HepG2 (cell line): Measurements from ENCODE around the gene SYNE2. TPM values are rescaled to one million over a fixed set of nuclear protein-coding genes. Genes with fewer than 3 reads are reported as not detected.

Experiments used
- ATAC-seq: fragments of 200-7000 bp; cut with Tn5 transposase; 3 replicates; pipeline ENCODE4 v1.9.1; 2020; ENCODE audit warnings: mild to moderate bottlenecking, moderate library complexity
- BruUV-seq: library from RNA; stranded (reverse); fragments of 400-500 nt; replicated peaks from 2 replicates; lab custom pipeline; 2021; lab: Mats Ljungman, UMichigan
- CTCF ChIA-PET: fragments of 300-600 bp; formaldehyde crosslinking; extraction: SDS; loops from one replicate; lab custom pipeline; 2021; ENCODE audit warnings: low total read pairs, inconsistent platforms, low intra/inter-chr PET ratio; lab: Yijun Ruan, JAX
- POLR2A ChIA-PET: fragments of 350-600 bp; sonication (Branson Sonifier 250); formaldehyde crosslinking; loops from one replicate; lab custom pipeline; 2020; ENCODE audit warnings: antibody characterized with exemption, inconsistent platforms; lab: Yijun Ruan, JAX
- DNase-seq: peaks from one replicate; pipeline ENCODE4 v3.0.0-alpha.2; 2015; ENCODE audit warnings: low spot score
- FAIRE-seq: peaks from 3 replicates; lab custom pipeline; 2011; peaks lifted over from hg19 to GRCh38; lab: Jason Lieb, UNC
- H2AFZ ChIP-seq: one replicate; pipeline ENCODE4 v1.6.1; 2011; ENCODE audit warnings: low read length, inconsistent platforms
- H3K27ac ChIP-seq: fragments of 300-600 bp; 3 replicates; pipeline ENCODE4 v1.8.0; 2011; ENCODE audit warnings: mixed run types, mild to moderate bottlenecking, mixed read lengths, low read length, inconsistent platforms; ENCODE audit not compliant: insufficient read depth; ENCODE audit errors: extremely low read length
- H3K27me3 ChIP-seq, 2 experiments: fragments of 200-600 bp in 1 of 2; 2 replicates in 1 of 2; 3 replicates in 1 of 2; pipeline versions ENCODE4 v1.6.0 to v1.8.0; 2011; ENCODE audit warnings: low read length in 2 of 2, mild to moderate bottlenecking in 2 of 2, moderate library complexity in 2 of 2, inconsistent platforms in 1 of 2; ENCODE audit not compliant: insufficient read depth in 2 of 2, control insufficient read depth in 1 of 2
- H3K36me3 ChIP-seq, 2 experiments: fragments of 200-600 bp in 1 of 2; replicated peaks in 1 of 2; 2 replicates in 1 of 2; 3 replicates in 1 of 2; pipeline versions ENCODE4 v1.5.1 to v1.8.0; 2011; ENCODE audit warnings: low read length in 2 of 2, inconsistent platforms in 1 of 2; ENCODE audit not compliant: insufficient read depth in 2 of 2, control insufficient read depth in 1 of 2
- H3K4me1 ChIP-seq: 2 replicates; pipeline ENCODE4 v1.5.1; 2012; ENCODE audit warnings: low read length, inconsistent platforms; ENCODE audit not compliant: insufficient read depth
- H3K4me2 ChIP-seq: 2 replicates; pipeline ENCODE4 v1.6.0; 2011; ENCODE audit warnings: low read depth, low read length, inconsistent platforms
- H3K4me3 ChIP-seq, 3 experiments: fragments of 200-600 bp in 1 of 3; sonication (generic), shearing (Covaris generic) in 1 of 3; replicated peaks in 1 of 3; 2 replicates each; pipeline ENCODE4 v1.5.1; 2011 to 2016; ENCODE audit warnings: low read length in 3 of 3, inconsistent platforms in 2 of 3, low read depth in 2 of 3, mild to moderate bottlenecking in 2 of 3, control low read depth in 1 of 3, mixed read lengths in 1 of 3; ENCODE audit not compliant: insufficient read depth in 1 of 3
- H3K79me2 ChIP-seq: one replicate; pipeline ENCODE4 v1.6.1; 2011; ENCODE audit warnings: low read length, inconsistent platforms; ENCODE audit not compliant: insufficient read depth
- H3K9ac ChIP-seq: 2 replicates; pipeline ENCODE4 v1.6.0; 2011; ENCODE audit warnings: mild to moderate bottlenecking, low read depth, low read length, inconsistent platforms; ENCODE audit not compliant: insufficient read depth
- H3K9me3 ChIP-seq: 2 replicates; pipeline ENCODE4 v1.5.1; 2012; ENCODE audit warnings: mild to moderate bottlenecking, low read length
- H4K20me1 ChIP-seq: 2 replicates; pipeline ENCODE4 v1.6.0; 2011; ENCODE audit warnings: inconsistent platforms, mild to moderate bottlenecking, low read length, moderate library complexity; ENCODE audit not compliant: insufficient read depth
- ASH2L ChIP-seq: fragments of 300-600, 200-600 bp; sonication (generic); IDR thresholded peaks from 2 replicates; pipeline ENCODE4 v1.7.0; 2017; ENCODE audit warnings: low read depth, mild to moderate bottlenecking, moderate library complexity, mixed read lengths, low read length; ENCODE audit not compliant: insufficient read length
- ATM ChIP-seq: fragments of 450-650 bp; IDR thresholded peaks from 2 replicates; pipeline ENCODE4 v1.7.1; 2017; ENCODE audit warnings: mild to moderate bottlenecking, borderline replicate concordance
- ELF1 ChIP-seq: sonication (generic); formaldehyde crosslinking; IDR thresholded peaks from 2 replicates; pipeline ENCODE4 v1.4.0; 2020; ENCODE audit warnings: missing genetic modification reagents
- FOXC1 ChIP-seq: sonication (generic); formaldehyde crosslinking; IDR thresholded peaks from 2 replicates; pipeline ENCODE4 v1.8.0; 2022; ENCODE audit warnings: mild to moderate bottlenecking, missing genetic modification reagents, borderline replicate concordance
- GLI4 ChIP-seq: sonication (generic); formaldehyde crosslinking; IDR thresholded peaks from 2 replicates; pipeline ENCODE4 v1.5.1; 2020; ENCODE audit warnings: missing genetic modification reagents, mild to moderate bottlenecking, moderate library complexity, borderline replicate concordance
- HNRNPUL1 ChIP-seq: fragments of 200-400 bp; formaldehyde crosslinking; IDR thresholded peaks from 2 replicates; pipeline ENCODE4 v1.6.1; 2017; ENCODE audit warnings: low read depth, mild to moderate bottlenecking, low read length, moderate library complexity
- KAT7 ChIP-seq: IDR thresholded peaks from 2 replicates; pipeline ENCODE4 v1.6.1; 2018; ENCODE audit warnings: borderline replicate concordance, missing compliant biosample characterization
- MBD4 ChIP-seq: IDR thresholded peaks from 2 replicates; pipeline ENCODE4 v1.6.1; 2012; ENCODE audit warnings: low read length, inconsistent platforms, borderline replicate concordance
- PCBP2 ChIP-seq: fragments of 200-400 bp; formaldehyde crosslinking; optimal IDR thresholded peaks from 2 replicates; pipeline ENCODE3; 2018; ENCODE audit warnings: low read length, low read depth; ENCODE audit not compliant: poor library complexity, severe bottlenecking
- SNAI1 ChIP-seq: sonication (generic); formaldehyde crosslinking; IDR thresholded peaks from 2 replicates; pipeline ENCODE4 v1.5.0; 2020; ENCODE audit warnings: mild to moderate bottlenecking, missing genetic modification reagents, borderline replicate concordance
- XRCC5 ChIP-seq: fragments of 200-400 bp; formaldehyde crosslinking; optimal IDR thresholded peaks from 2 replicates; pipeline ENCODE3; 2017; ENCODE audit warnings: mild to moderate bottlenecking, low read length
- ZHX1 ChIP-seq: sonication (generic); formaldehyde crosslinking; IDR thresholded peaks from 2 replicates; pipeline ENCODE4 v1.8.1; 2022; ENCODE audit warnings: low read depth, mild to moderate bottlenecking, missing genetic modification reagents
- ZNF275 ChIP-seq: sonication (generic); formaldehyde crosslinking; IDR thresholded peaks from 2 replicates; pipeline ENCODE4 v1.8.0; 2022; ENCODE audit warnings: missing genetic modification reagents, mild to moderate bottlenecking, inconsistent platforms, borderline replicate concordance
- ZNF44 ChIP-seq: sonication (generic); formaldehyde crosslinking; IDR thresholded peaks from 2 replicates; pipeline ENCODE4 v1.5.1; 2020; ENCODE audit warnings: mild to moderate bottlenecking, missing genetic modification reagents
- ZNF557 ChIP-seq: sonication (generic); formaldehyde crosslinking; IDR thresholded peaks from 2 replicates; pipeline ENCODE4 v1.4.0; 2020; ENCODE audit warnings: missing genetic modification reagents
- ZNF570 ChIP-seq: sonication (generic); formaldehyde crosslinking; IDR thresholded peaks from 2 replicates; pipeline ENCODE4 v1.4.0; 2020; ENCODE audit warnings: mild to moderate bottlenecking, missing genetic modification reagents, borderline replicate concordance
- ZNF724P ChIP-seq: sonication (generic); formaldehyde crosslinking; IDR thresholded peaks from 2 replicates; pipeline ENCODE4 v1.8.0; 2022; ENCODE audit warnings: missing genetic modification reagents, borderline replicate concordance
- ZSCAN5A ChIP-seq: sonication (generic); formaldehyde crosslinking; IDR thresholded peaks from 2 replicates; pipeline ENCODE4 v1.8.0; 2022; ENCODE audit warnings: mild to moderate bottlenecking, missing genetic modification reagents, borderline replicate concordance
- WGBS: methylation state at CpG from one replicate; pipeline ENCODE4 v1.1.6; 2017; ENCODE audit warnings: low lambda C conversion rate; 5-methylcytosine and 5-hydroxymethylcytosine counted together
- in situ Hi-C: cut with HindIII; loops from 2 replicates; pipeline ENCODE4 v1.10.0; 2017; ENCODE audit warnings: low pct_unique_long_range_greater_than_20kb; ENCODE audit not compliant: extremely low pct_ligation_motif_present
- intact Hi-C: fragments of 100-400 bp; cut with micrococcal nuclease; formaldehyde crosslinking; loops from one replicate; pipeline ENCODE4 v1.10.0; 2022; ENCODE audit not compliant: unreplicated experiment
- polyA plus RNA-seq, 8 experiments: library from polyadenylated mRNA; depleted of rRNA in 3 of 8; stranded (reverse) in 7 of 8; unstranded in 1 of 8; fragments of >200 nt; fragmentation: Illumina TruSeq in 4 of 8; extraction: Trizol in 4 of 8; gene quantifications; 2 replicates each; pipeline versions ENCODE4 v1.2.1 to v1.2.3, GENCODE V29; 2011 to 2016; ENCODE audit warnings: low read depth in 4 of 8, missing spikeins in 1 of 8, mixed read lengths in 1 of 8; ENCODE audit not compliant: insufficient read depth in 1 of 8
- total RNA-seq, 5 experiments: library from RNA; depleted of rRNA; stranded (reverse); fragments of >200 nt; fragmentation: Illumina TruSeq; extraction: Trizol; gene quantifications; 2 replicates each; pipeline ENCODE4 v1.2.3, GENCODE V29; 2016; ENCODE audit warnings: low read depth in 1 of 5

The SYNE2 gene
- total and polyA plus RNA-seq, 2 of the 13 experiments (the other 11 are each of a cell fraction or from before 2014, with no cell fraction given): 6.2 to 13.3 TPM

- POLR2A ChIA-PET: no interaction called here
- no peaks in the 10 kb centered on the region for H3K27me3 ChIP-seq
- H3K4me3 ChIP-seq: no peak overlapping the region
- TF ChIP-seq ATM (no peak), ZHX1 (CRISPR knock-in tag) (no peak), ZSCAN5A (CRISPR knock-in tag) (no peak), XRCC5 (no peak), SNAI1 (CRISPR knock-in tag) (no peak), ZNF44 (CRISPR knock-in tag) (no peak), MBD4 (no peak), ASH2L (no peak), HNRNPUL1 (no peak), ZNF557 (CRISPR knock-in tag) (no peak), ZNF724P (CRISPR knock-in tag) (no peak), KAT7 (CRISPR knock-in tag) (no peak), ZNF570 (CRISPR knock-in tag) (no peak), FOXC1 (CRISPR knock-in tag) (no peak), GLI4 (CRISPR knock-in tag) (no peak), ELF1 (CRISPR knock-in tag) (no peak), PCBP2 (no peak), ZNF275 (CRISPR knock-in tag) (no peak)
- no peaks in the 10 kb centered on the region for H3K36me3 ChIP-seq
- H3K4me1 ChIP-seq: no peaks in the 10 kb centered on the region
- intact Hi-C loops: no loop called here
- 95% methylated on average over 5 of the region's 5 CpGs for WGBS
- in situ Hi-C loops: no loop called here
- H3K9ac ChIP-seq: no peak overlapping the region
- H3K4me2 ChIP-seq: no peak overlapping the region
- H2AFZ ChIP-seq: no peak overlapping the region
- DNase-seq (no peak), FAIRE-seq (no peak), ATAC-seq (no peak)
- no TSS peak for BruUV-seq
- no peaks in the 10 kb centered on the region for H3K9me3 ChIP-seq
- CTCF ChIA-PET: no interaction called here
- H3K27ac ChIP-seq: no peak overlapping the region
- H4K20me1 ChIP-seq: no peaks in the 10 kb centered on the region
- H3K79me2 ChIP-seq: no peaks in the 10 kb centered on the region
These were observed 121.4 kb downstream of the SYNE2 start for GRCh38 chr14:63974176-63974575.
